ENCODE measurements around the gene TVP23A.

Gene TVP23A

DNA sequence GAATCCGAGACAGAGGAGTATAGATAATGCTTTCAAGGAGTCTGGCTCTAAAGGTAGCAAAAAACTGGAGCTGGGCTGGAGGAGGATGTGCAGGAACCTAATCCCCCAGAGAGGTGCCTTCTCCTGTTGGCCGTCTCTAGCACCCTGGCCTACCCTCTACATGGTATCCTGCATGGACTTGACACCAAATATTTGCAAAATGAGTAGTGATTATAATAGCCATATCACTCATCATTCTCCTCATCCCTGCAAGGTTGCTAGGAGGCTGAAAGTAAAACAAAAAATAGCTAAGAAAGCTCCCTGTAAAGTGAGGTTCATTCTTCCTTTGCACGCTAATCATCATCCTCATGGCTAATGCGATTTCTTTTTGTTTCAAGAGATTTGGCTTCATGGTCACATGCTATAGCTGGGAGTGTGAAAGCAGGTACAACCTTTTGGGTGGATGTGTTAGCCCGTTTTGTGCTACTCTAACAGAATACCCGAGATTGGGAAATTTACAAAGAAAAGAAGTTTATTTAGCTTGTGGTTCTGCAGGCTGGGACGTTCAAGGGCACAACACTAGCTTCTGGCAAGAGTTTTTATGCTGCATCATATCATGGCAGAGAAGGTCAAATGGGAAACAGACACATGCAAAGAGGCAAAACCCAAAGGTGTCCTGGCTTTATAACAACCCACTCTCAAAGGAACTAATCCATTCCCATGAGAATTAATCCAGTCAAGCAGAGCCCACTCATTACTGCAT is 31.3 kb upstream of the TVP23A start:
- ATAC-seq (replicated peaks), result no peak
- Mint-ChIP-seq H3K27ac (no peak overlapping the region), H3K4me3 (no peak overlapping the region), H3K9me3 (no peaks in the 10 kb centered on the region), H3K4me1 (ENCODE audit: low read depth in 2 of 2) (peaks cover 11% of the 10 kb centered on the region in 2 donors), H3K27me3 (peaks cover 9 to 10% of the 10 kb centered on the region in 2 donors), H3K36me3 (ENCODE audit: insufficient read depth) (no peaks in the 10 kb centered on the region)
- no peak for DNase-seq

GRCh38 chr16:10847176-10847575 is 28.6 kb upstream of the TVP23A start:
- peaks cover 9 to 10% of the 10 kb centered on the region in 2 donors for H3K27me3 Mint-ChIP-seq
- no peak overlapping the region for H3K27ac Mint-ChIP-seq
- H3K9me3 Mint-ChIP-seq, result no peaks in the 10 kb centered on the region
- ATAC-seq (replicated peaks) (no peak), DNase-seq (no peak)
- peaks cover 2% of the 10 kb centered on the region in 2 donors for H3K4me1 Mint-ChIP-seq (ENCODE audit: low read depth in 2 of 2)
- H3K36me3 Mint-ChIP-seq (ENCODE audit: insufficient read depth), result no peaks in the 10 kb centered on the region
- H3K4me3 Mint-ChIP-seq, result no peak overlapping the region

GRCh38 chr16:10846213-10846998 is 27.8 kb upstream of the TVP23A start:
- H3K4me1 Mint-ChIP-seq (ENCODE audit: low read depth in 2 of 2), result no peaks in the 10 kb centered on the region

GRCh38 chr16:10840703-10841102 is 22.1 kb upstream of the TVP23A start:
- H3K4me3 Mint-ChIP-seq, result no peak overlapping the region
- ATAC-seq (replicated peaks) (no peak), DNase-seq (no peak)
- H3K27me3 Mint-ChIP-seq, result peaks cover 0 to 10% of the 10 kb centered on the region in 2 donors
- H3K4me1 Mint-ChIP-seq (ENCODE audit: low read depth in 2 of 2), result no peaks in the 10 kb centered on the region
- H3K27ac Mint-ChIP-seq, result no peak overlapping the region
- H3K9me3 Mint-ChIP-seq, result no peaks in the 10 kb centered on the region
- no peaks in the 10 kb centered on the region for H3K36me3 Mint-ChIP-seq (ENCODE audit: insufficient read depth)

More at GRCh38 chr16:10846213-10846998, 27.8 kb upstream of the TVP23A start:
- H3K4me3 Mint-ChIP-seq, result no peak overlapping the region
- ATAC-seq (replicated peaks) (no peak), DNase-seq (no peak)
- peaks cover 9 to 12% of the 10 kb centered on the region in 2 donors for H3K27me3 Mint-ChIP-seq
- no peaks in the 10 kb centered on the region for H3K36me3 Mint-ChIP-seq (ENCODE audit: insufficient read depth)
- no peaks in the 10 kb centered on the region for H3K9me3 Mint-ChIP-seq
- no peak overlapping the region for H3K27ac Mint-ChIP-seq

- Mint-ChIP-seq H3K36me3 (ENCODE audit: insufficient read depth) (no peaks in the 10 kb centered on the region), H3K27me3 (peaks cover 0 to 10% of the 10 kb centered on the region in 2 donors), H3K9me3 (no peaks in the 10 kb centered on the region), H3K4me3 (no peak overlapping the region), H3K27ac (no peak overlapping the region), H3K4me1 (ENCODE audit: low read depth in 2 of 2) (no peaks in the 10 kb centered on the region)
- DNase-seq (no peak), ATAC-seq (replicated peaks) (no peak)
These were observed 20.7 kb upstream of the TVP23A start for GRCh38 chr16:10839279-10839666.

GRCh38 chr16:10838621-10839278 is 20.2 kb upstream of the TVP23A start:
- Mint-ChIP-seq H3K36me3 (ENCODE audit: insufficient read depth) (no peaks in the 10 kb centered on the region), H3K27ac (no peak overlapping the region), H3K9me3 (no peaks in the 10 kb centered on the region), H3K4me3 (no peak overlapping the region), H3K27me3 (peaks cover 0 to 10% of the 10 kb centered on the region in 2 donors), H3K4me1 (ENCODE audit: low read depth in 2 of 2) (no peaks in the 10 kb centered on the region)
- no peak for DNase-seq
- ATAC-seq (replicated peaks), result no peak

GRCh38 chr16:10836174-10836853 is 17.7 kb upstream of the TVP23A start:
- Mint-ChIP-seq H3K4me1 (ENCODE audit: low read depth in 2 of 2) (no peaks in the 10 kb centered on the region), H3K9me3 (no peaks in the 10 kb centered on the region), H3K4me3 (no peak overlapping the region), H3K36me3 (ENCODE audit: insufficient read depth) (no peaks in the 10 kb centered on the region), H3K27ac (no peak overlapping the region), H3K27me3 (peaks cover 0 to 7% of the 10 kb centered on the region in 2 donors)
- no peak for ATAC-seq (replicated peaks)
- DNase-seq, result no peak

DNA sequence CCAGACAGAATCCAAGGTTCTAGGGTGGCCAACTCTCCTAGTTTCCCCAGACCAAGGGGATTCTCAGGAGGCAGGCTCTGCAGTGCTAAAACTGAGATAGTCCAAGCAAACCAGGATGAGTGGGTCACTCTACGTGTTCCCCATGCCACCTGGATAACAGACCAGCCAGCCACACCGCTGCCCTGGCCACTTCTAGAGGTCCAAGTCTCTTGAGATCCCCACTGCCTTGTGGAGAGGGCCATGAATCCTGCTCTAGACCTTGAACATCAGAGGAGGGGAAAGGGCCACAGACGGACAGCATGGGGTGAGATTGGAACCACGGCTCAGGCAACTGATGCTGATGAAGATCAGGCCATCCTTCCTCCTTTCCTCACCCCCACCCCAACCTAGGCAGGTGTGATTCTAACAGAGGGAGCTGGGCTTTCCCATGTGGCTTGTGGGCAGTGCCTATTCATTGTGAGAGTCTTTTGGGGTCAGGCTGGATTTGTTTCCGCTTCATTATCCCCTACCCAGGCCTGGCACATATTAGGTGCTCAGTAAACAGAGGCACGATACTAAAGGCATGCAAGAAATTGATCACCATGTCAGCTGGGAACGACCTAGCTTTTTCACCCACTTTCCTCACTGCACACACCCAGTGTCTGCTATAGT is 16.8 kb upstream of the TVP23A start:
- no peak for ATAC-seq (replicated peaks)
- no peak for DNase-seq
- H3K4me3 Mint-ChIP-seq, result no peak overlapping the region
- no peaks in the 10 kb centered on the region for H3K4me1 Mint-ChIP-seq (ENCODE audit: low read depth in 2 of 2)
- H3K36me3 Mint-ChIP-seq (ENCODE audit: insufficient read depth), result no peaks in the 10 kb centered on the region
- H3K27me3 Mint-ChIP-seq, result no peaks in the 10 kb centered on the region
- H3K9me3 Mint-ChIP-seq, result no peaks in the 10 kb centered on the region
- H3K27ac Mint-ChIP-seq, result no peak overlapping the region

GRCh38 chr16:10834766-10835165 is 16.2 kb upstream of the TVP23A start:
- ATAC-seq (replicated peaks), result no peak
- no peak overlapping the region for H3K4me3 Mint-ChIP-seq
- no peaks in the 10 kb centered on the region for H3K9me3 Mint-ChIP-seq
- H3K27me3 Mint-ChIP-seq, result no peaks in the 10 kb centered on the region
- no peaks in the 10 kb centered on the region for H3K36me3 Mint-ChIP-seq (ENCODE audit: insufficient read depth)
- H3K4me1 Mint-ChIP-seq (ENCODE audit: low read depth in 2 of 2), result no peaks in the 10 kb centered on the region
- H3K27ac Mint-ChIP-seq, result no peak overlapping the region
- DNase-seq, result no peak

- H3K4me1 Mint-ChIP-seq (ENCODE audit: low read depth in 2 of 2), result no peaks in the 10 kb centered on the region
These were observed 15.5 kb upstream of the TVP23A start for GRCh38 chr16:10834130-10834529.

DNA sequence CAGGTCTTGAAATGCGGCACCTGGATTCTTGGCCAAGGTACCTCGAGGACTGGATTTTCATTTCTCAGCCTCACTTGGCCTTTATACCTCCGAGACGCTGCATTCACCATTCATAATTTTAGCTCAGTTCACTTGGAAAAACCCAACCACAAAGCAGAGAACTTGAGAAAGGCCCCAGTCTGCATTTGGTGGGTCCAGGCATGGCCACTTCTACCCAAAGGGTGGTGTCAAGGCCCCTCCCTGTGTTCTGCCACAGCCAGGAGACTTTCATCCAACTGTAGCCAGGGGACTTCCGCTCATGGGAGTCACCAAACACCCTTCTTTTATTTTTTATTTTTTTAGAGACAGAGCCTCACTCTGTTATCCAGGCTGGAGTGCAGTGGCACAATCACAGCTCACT is 14.7 kb upstream of the TVP23A start:
- DNase-seq (no peak), ATAC-seq (replicated peaks) (no peak)
- H3K36me3 Mint-ChIP-seq (ENCODE audit: insufficient read depth), result no peaks in the 10 kb centered on the region
- no peaks in the 10 kb centered on the region for H3K4me1 Mint-ChIP-seq (ENCODE audit: low read depth in 2 of 2)
- no peak overlapping the region for H3K4me3 Mint-ChIP-seq
- H3K9me3 Mint-ChIP-seq, result no peaks in the 10 kb centered on the region
- no peak overlapping the region for H3K27ac Mint-ChIP-seq
- H3K27me3 Mint-ChIP-seq, result no peaks in the 10 kb centered on the region

More at GRCh38 chr16:10834130-10834529, 15.5 kb upstream of the TVP23A start:
- Mint-ChIP-seq H3K4me3 (no peak overlapping the region), H3K36me3 (ENCODE audit: insufficient read depth) (no peaks in the 10 kb centered on the region), H3K9me3 (no peaks in the 10 kb centered on the region), H3K27me3 (no peaks in the 10 kb centered on the region), H3K27ac (no peak overlapping the region)
- no peak for DNase-seq
- no peak for ATAC-seq (replicated peaks)

DNA sequence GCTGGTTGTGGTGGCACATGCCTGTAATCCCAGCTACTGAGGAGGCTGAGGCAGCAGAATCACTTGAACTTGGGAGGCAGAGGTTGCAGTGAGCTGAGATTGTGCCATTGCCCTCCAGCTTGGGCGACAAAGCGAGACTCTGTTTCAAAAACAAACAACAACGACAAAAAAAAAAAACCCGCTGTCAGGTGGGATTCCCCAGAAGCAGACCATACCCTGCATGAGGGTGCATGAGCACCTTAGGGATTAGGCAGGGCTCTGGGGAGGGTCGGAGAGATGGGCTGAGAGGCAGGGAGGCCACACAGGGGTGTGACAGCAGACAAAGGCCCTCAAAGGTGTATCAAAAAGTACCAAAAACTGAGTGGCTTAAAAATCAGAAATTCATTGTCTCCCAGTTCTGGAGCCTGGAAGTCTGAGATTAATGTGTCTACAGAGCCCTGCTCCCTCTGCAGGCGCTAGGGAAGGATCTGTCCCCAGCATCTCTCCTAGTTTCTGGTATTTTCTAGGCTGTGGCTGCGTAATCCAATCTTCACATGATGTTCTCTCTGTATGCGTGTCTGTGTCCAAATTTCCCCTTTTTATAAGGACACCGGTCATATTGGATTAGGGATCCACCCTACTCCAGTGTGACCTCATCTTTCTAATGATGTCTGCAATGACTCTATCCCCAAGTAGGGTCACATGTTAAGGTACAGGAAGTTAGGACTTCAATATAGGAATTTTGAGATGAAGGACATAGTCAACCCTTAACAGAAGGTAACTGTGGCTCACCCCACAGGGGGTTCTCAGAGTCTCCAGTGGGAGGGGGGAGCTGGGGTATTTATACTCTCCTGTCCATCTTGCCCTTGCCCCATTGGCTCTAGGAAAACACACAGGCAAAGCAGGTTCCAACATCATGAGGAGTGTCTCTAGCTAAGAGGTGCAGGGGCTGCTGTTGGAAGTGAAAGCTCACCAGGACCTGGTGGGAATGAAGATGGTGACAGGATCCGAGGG is 13.6 kb upstream of the TVP23A start:
- Mint-ChIP-seq H3K27ac (no peak overlapping the region), H3K4me3 (no peak overlapping the region), H3K4me1 (ENCODE audit: low read depth in 2 of 2) (no peaks in the 10 kb centered on the region), H3K27me3 (no peaks in the 10 kb centered on the region), H3K36me3 (ENCODE audit: insufficient read depth) (no peaks in the 10 kb centered on the region), H3K9me3 (no peaks in the 10 kb centered on the region)
- ATAC-seq (replicated peaks), result no peak
- no peak for DNase-seq
